ENCODE data around the gene GRXCR2. TPM values are rescaled to one million over a fixed set of nuclear protein-coding genes. Genes with fewer than 3 reads are reported as not detected.

Gene GRXCR2
- polyA plus RNA-seq, 1 donor (not counting 4 experiments of a cell fraction or from before 2014, with no cell fraction given), result 0.03 TPM

GRCh38 chr5:145835848-145836239 is 37.0 kb downstream of the GRXCR2 start:
- H3K36me3 ChIP-seq (ENCODE audit: control insufficient read depth in 2 of 2, extremely low read depth in 1 of 2, insufficient read depth in 2 of 2, low read length in 2 of 2), result no peaks in the 10 kb centered on the region
- DNase-seq (ENCODE audit: low read depth, low spot score) (no peak), FAIRE-seq (peak; percentile 62)
- no peaks in the 10 kb centered on the region for H3K79me2 ChIP-seq (ENCODE audit: control insufficient read depth, insufficient read depth, low read length)
- peak overlapping the region; percentile 68 for H3K9ac ChIP-seq (ENCODE audit: control insufficient read depth, extremely low read depth, insufficient read depth, low read length)
- no peak for TF ChIP-seq EZH2 (IDR thresholded peaks at IDR 0.05; ENCODE audit: low read length)
- no peak for TF ChIP-seq CTCF (optimal IDR thresholded peaks at IDR 0.05 in 1 of 3, IDR thresholded peaks at IDR 0.05 in 1 of 3, conservative IDR thresholded peaks at IDR 0.05 in 1 of 3; ENCODE audit: extremely low read depth in 1 of 3, insufficient read depth in 2 of 3, low read length in 3 of 3)
- H3K4me2 ChIP-seq (ENCODE audit: control insufficient read depth, extremely low read depth, insufficient read depth, low read depth, low read length), result peak overlapping the region; percentile 96
- H4K20me1 ChIP-seq (ENCODE audit: control insufficient read depth, extremely low read depth, insufficient read depth, low read length), result no peaks in the 10 kb centered on the region
- peak overlapping the region; percentile 60 to 77 (median 76) for H3K4me3 ChIP-seq (ENCODE audit: control insufficient read depth in 2 of 3, extremely low read depth in 1 of 3, insufficient read depth in 2 of 3, low read depth in 1 of 3, low read length in 3 of 3)
- H3K9me3 ChIP-seq (ENCODE audit: control insufficient read depth, low read depth, low read length), result no peaks in the 10 kb centered on the region
- peaks cover 6% of the 10 kb centered on the region for H3K4me1 ChIP-seq (ENCODE audit: control insufficient read depth, extremely low read depth, insufficient read depth, low read length)
- no peaks in the 10 kb centered on the region for H3K27me3 ChIP-seq (ENCODE audit: control insufficient read depth, extremely low read depth, insufficient read depth, low read length)
- dilution Hi-C loops (cut with MboI; ENCODE audit: extremely low pct_ligation_motif_present, low sequenced_read_pairs), result no loop called here
- peak overlapping the region; percentile 30 for H3K27ac ChIP-seq (ENCODE audit: control insufficient read depth, insufficient read depth, low read length)
- no peaks in the 10 kb centered on the region for H3K9me1 ChIP-seq (ENCODE audit: control insufficient read depth, extremely low read depth, insufficient read depth, low read length)
- H2AFZ ChIP-seq (ENCODE audit: control insufficient read depth, low read length), result peak overlapping the region; percentile 97

- dilution Hi-C loops (cut with MboI; ENCODE audit: extremely low pct_ligation_motif_present, low sequenced_read_pairs), result no loop called here
- Histone ChIP-seq H3K9ac (ENCODE audit: control insufficient read depth, extremely low read depth, insufficient read depth, low read length) (peak within 1 kb of the TSS; percentile 68), H3K9me1 (ENCODE audit: control insufficient read depth, extremely low read depth, insufficient read depth, low read length) (no peaks in the 10 kb centered on the region), H4K20me1 (ENCODE audit: control insufficient read depth, extremely low read depth, insufficient read depth, low read length) (no peaks in the 10 kb centered on the region), H3K4me1 (ENCODE audit: control insufficient read depth, extremely low read depth, insufficient read depth, low read length) (peaks cover 6% of the 10 kb centered on the region), H3K36me3 (ENCODE audit: control insufficient read depth in 2 of 2, extremely low read depth in 1 of 2, insufficient read depth in 2 of 2, low read length in 2 of 2) (no peaks in the 10 kb centered on the region), H3K27me3 (ENCODE audit: control insufficient read depth, extremely low read depth, insufficient read depth, low read length) (no peaks in the 10 kb centered on the region), H3K4me3 (ENCODE audit: control insufficient read depth in 2 of 3, extremely low read depth in 1 of 3, insufficient read depth in 2 of 3, low read depth in 1 of 3, low read length in 3 of 3) (peak within 1 kb of the TSS; percentile 60 to 77 (median 76)), H3K79me2 (ENCODE audit: control insufficient read depth, insufficient read depth, low read length) (no peaks in the 10 kb centered on the region), H2AFZ (ENCODE audit: control insufficient read depth, low read length) (peak within 1 kb of the TSS; percentile 97), H3K27ac (ENCODE audit: control insufficient read depth, insufficient read depth, low read length) (peak within 1 kb of the TSS; percentile 30), H3K4me2 (ENCODE audit: control insufficient read depth, extremely low read depth, insufficient read depth, low read depth, low read length) (peak within 1 kb of the TSS; percentile 96), H3K9me3 (ENCODE audit: control insufficient read depth, low read depth, low read length) (no peaks in the 10 kb centered on the region)
- DNase-seq (ENCODE audit: low read depth, low spot score) (no peak), FAIRE-seq (no peak)
- TF ChIP-seq EZH2 (IDR thresholded peaks at IDR 0.05; ENCODE audit: low read length) (no peak), CTCF (optimal IDR thresholded peaks at IDR 0.05 in 1 of 3, IDR thresholded peaks at IDR 0.05 in 1 of 3, conservative IDR thresholded peaks at IDR 0.05 in 1 of 3; ENCODE audit: extremely low read depth in 1 of 3, insufficient read depth in 2 of 3, low read length in 3 of 3) (no peak)
Observed at GRCh38 chr5:145834917-145835847, 37.6 kb downstream of the GRXCR2 start, which contains the start of gene PRELID2. TSS of gene PRELID2 (minus strand) at chr5:145835342. CDS start at chr5:145835251, 91 bp downstream.
